B cell (primary cell): ENCODE results near the gene IFNGR1.

ENCODE experiments used
- CTCF ChIP-seq: fragments of 200-600 bp; IDR thresholded peaks from one replicate; pipeline ENCODE4 v1.8.0; 2022; ENCODE audit warnings: antibody characterized with exemption, mild to moderate bottlenecking
- EZH2 ChIP-seq: IDR thresholded peaks from 2 replicates; pipeline ENCODE4 v1.6.1; 2012; ENCODE audit warnings: borderline replicate concordance, low read depth, mild to moderate bottlenecking, moderate library complexity, low read length; ENCODE audit not compliant: insufficient read depth, poor library complexity, severe bottlenecking

GRCh38 chr6:137176729-137177128 is 42.5 kb downstream of the IFNGR1 start:
- TF ChIP-seq EZH2 (no peak), CTCF (no peak)
